Measurements from ENCODE around the gene CTDSP1.

CTDSP1 gene

DNA sequence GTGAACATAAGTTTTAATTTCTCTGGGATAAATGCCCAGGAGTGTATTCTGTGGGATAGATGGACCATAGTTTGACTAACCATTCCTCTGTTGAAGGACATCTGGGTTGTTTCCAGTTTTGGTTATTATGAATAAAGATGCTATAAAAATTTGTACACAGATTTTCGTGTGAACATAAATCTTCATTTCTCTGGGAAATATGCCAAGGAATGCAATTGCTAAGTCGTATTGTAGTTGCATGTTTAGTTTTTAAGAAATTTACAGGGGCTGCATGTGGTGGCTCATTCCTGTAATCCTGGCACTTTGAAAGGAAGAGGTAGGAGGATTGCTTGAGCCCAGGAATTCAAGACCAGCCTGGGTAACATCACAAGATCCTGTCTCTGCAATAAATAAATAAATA is 24.5 kb upstream of the CTDSP1 start:
- no peak for DNase-seq
- intact Hi-C loops (cut with DNase I), result no loop called here

DNA sequence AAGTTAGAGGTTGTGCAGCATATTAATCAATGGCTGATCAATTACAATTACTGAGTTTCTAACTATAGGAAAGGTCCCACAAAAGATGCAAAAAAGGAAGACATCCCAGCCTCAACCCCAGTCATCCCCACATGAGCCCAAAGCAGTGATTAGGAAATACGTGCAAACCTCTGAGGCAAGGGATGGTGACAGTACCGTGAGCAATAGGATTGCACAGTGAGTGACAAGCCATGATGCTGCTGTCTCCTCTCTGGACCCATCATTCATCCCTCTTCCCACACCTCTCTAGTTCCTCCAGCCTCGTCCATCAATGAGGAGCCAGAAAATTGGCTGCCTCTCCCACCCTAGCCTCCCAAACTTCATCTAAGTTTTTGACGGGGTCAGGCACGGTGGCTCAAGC is 21.6 kb upstream of the CTDSP1 start:
- intact Hi-C loops (cut with DNase I), result no loop called here
- DNase-seq, result no peak

DNA sequence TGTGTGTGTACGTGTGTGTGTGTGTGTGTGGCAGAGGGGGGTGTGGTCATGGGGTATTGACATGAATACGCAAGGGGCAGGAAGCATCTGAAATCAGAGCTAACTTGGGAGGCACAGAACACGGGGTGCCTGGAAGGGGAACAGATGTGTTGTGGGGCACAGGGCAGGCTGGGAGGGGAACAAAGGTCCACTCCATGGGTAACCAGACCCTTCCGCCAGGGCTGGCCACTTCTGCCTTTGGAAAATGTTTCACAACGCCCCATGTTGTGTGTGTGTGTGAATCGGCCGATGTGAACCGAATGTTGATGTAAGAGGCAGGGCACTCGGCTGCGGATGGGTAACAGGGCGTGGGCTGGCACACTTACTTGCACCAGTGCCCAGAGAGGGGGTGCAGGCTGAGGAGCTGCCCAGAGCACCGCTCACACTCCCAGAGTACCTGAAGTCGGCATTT is 17.7 kb upstream of the CTDSP1 start, which contains the start of gene SLC11A1:
Gene SLC11A1, plus strand, starts transcription at position 358 of the 451 bp plus-strand sequence. CDS start 96 bp downstream, outside the sequence.
- peak in 25 of 42 donors; percentile 32 to 82 (median 53) for DNase-seq

DNA sequence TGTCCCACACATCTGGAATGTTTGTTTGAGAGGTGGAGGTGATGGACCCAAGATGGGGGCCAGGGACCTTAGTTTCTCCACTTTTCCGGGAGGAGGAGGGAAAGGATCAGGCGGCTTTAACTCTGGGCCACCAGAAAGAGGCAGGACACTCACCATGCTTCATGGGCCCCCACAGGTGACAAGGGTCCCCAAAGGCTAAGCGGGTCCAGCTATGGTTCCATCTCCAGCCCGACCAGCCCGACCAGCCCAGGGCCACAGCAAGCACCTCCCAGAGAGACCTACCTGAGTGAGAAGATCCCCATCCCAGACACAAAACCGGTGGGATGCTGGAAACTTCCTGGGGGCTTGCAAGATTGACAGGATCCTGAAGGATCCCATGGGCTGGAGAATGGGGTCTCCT is 16.9 kb upstream of the CTDSP1 start:
- DNase-seq, result no peak
- intact Hi-C loops (cut with DNase I), result no loop called here

More for the DNA sequence above, 17.7 kb upstream of the CTDSP1 start, which contains the start of gene SLC11A1:
- intact Hi-C loops (cut with DNase I), result no loop called here

DNA sequence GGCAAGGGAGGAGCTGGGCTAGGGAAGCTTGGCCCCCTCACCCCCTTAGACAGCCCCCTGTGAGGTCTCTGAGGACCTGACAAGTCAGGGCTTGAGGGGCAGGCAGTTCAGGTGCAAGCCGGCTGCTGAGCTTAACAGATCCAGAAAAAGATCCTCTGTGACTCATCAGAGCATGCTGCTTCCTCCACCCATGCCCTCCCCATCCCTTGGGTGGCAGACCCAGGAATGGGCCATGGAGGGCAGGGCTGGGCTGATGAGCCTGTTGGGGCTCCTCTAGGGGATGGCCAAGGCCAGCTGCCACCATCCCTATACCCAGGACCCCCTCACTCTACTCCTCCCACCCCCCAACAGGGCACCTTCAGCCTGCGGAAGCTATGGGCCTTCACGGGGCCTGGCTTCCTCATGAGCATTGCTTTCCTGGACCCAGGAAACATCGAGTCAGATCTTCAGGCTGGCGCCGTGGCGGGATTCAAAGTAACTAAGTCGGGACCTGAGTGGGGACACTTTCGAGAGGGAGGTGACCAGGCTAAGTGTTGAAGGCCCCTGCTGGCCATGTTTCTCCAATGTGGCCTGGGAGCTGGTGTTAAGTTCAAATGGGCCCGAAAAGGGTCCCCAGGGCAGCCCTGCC is 15.7 kb upstream of the CTDSP1 start:
- peak in 19 of 42 donors; percentile 37 to 81 (median 58) for DNase-seq
- intact Hi-C loops (cut with DNase I), result no loop called here

DNA sequence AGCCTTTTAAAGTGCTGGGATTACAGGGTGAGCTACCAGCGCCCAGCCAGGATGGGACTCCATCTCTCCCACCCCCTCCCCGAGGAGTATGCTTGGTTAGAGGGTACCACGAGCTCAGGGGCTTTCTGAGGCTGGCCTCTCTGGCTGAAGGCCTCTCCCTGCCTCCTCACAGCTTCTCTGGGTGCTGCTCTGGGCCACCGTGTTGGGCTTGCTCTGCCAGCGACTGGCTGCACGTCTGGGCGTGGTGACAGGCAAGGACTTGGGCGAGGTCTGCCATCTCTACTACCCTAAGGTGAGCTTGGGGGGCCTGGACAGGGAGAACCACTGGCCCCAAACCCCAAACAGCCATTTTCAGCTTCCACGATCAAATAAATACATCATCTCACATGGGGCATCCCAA is 14.7 kb upstream of the CTDSP1 start:
- DNase-seq, result no peak
- intact Hi-C loops (cut with DNase I), result no loop called here

DNA sequence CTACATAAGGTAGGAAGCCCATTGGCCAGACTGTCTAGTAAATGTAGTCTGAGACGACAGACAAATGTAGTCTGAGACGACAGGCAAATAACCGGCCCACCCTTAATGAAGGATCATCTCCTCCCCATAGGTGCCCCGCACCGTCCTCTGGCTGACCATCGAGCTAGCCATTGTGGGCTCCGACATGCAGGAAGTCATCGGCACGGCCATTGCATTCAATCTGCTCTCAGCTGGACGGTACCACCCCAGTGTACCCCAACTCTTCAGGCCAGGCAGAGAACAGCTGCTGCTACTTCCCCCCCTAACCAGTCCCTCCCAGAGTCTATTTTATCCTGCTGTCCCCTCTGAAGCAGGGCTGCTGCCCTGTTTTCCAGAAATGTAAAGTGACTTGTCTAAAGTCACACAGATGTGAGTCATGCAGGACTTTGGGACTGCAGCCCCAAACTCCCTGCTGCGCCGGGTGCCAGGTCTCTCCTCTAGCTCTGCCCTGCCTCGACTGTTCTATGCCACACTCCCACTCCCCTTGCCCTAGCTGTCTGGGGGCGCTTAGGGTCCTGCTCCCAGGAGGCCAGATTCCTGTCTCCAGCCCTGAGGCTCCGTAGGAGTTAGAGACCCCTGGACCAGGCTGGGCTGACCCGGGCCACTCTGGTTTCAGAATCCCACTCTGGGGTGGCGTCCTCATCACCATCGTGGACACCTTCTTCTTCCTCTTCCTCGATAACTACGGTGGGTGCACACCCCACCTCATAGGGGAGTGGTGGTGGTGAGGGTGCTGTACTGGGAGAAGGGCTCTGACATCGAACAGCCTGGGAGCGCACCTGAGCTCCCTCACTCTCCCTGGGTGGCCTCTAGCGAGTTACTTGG is 12.9 kb upstream of the CTDSP1 start:
- no peak for DNase-seq
- intact Hi-C loops (cut with DNase I), result no loop called here

DNA sequence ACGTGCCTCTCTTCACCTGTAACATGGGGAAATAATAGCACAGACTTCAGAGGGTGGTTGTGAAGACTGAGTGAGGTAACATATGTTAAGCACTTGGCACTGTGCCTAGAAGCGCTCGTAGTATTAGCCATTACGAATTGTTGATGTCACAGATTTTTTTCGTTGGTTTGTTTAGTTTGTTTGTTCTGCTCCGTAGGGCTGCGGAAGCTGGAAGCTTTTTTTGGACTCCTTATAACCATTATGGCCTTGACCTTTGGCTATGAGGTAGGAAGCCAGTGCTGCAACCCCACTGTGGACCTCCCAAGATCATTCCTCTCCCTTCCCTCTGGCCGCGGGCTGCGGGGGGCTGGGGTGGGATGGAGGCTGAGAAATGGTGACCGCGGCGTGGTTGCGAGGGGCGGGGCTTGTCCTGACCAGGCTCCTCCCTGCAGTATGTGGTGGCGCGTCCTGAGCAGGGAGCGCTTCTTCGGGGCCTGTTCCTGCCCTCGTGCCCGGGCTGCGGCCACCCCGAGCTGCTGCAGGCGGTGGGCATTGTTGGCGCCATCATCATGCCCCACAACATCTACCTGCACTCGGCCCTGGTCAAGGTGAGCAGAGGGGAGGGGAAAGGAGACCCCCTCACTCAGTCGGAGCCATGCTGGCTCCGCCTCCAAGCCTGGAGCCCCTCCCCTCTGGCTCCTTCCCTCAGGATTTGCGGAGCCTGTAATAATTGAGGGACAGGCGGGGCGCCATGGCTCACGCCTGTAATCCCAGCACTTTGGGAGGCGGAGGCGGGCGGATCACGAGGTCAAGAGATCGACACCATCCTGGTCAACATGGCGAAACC is 12.1 kb upstream of the CTDSP1 start:
- intact Hi-C loops (cut with DNase I), result no loop called here
- DNase-seq, result peak in 1 of 42 donors; percentile 21

DNA sequence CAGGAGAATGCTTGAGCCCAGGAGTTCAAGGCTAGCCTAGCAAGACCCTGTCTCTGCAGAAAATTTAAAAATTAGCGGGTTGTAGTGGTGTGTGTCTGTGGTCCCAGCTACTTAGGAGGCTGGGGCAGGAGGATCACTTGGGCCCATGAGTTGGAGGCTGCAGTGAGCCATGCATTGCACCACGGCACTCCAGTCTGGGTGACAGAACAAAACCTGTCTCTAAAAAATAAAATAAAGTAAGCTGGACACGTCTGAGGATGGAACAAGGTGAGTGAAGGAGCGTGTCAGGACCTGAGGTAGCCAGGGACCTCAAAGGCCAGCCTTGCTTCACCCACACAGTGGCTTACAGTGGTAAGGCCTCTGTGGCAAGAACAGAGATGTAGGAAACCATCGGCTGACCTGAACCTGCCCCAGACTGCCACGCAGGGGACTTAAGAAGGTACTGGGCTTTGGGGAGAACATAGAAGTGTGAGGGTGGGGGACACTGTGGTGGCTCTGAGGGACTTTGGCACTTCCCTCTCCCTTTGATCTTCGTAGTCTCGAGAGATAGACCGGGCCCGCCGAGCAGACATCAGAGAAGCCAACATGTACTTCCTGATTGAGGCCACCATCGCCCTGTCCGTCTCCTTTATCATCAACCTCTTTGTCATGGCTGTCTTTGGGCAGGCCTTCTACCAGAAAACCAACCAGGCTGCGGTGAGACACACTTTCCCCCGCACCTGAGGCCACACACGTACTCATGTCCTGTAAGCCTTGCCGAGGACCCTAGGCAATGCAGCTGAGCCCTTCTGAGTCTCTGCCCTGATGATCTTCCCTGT is 10.1 kb upstream of the CTDSP1 start:
- no peak for DNase-seq
- intact Hi-C loops (cut with DNase I), result no loop called here

DNA sequence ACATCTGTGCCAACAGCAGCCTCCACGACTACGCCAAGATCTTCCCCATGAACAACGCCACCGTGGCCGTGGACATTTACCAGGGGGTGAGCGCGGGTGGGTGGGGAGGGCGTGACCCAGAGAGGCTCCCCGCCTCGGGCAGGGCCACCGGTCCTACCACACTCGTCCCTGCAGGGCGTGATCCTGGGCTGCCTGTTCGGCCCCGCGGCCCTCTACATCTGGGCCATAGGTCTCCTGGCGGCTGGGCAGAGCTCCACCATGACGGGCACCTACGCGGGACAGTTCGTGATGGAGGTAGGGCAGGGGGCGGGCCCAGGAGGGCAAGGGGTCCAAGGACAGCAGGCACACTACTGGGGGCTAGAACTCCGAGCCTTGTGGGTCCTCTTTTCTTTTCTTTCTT is 8.5 kb upstream of the CTDSP1 start:
- no peak for DNase-seq
- intact Hi-C loops (cut with DNase I), result no loop called here

DNA sequence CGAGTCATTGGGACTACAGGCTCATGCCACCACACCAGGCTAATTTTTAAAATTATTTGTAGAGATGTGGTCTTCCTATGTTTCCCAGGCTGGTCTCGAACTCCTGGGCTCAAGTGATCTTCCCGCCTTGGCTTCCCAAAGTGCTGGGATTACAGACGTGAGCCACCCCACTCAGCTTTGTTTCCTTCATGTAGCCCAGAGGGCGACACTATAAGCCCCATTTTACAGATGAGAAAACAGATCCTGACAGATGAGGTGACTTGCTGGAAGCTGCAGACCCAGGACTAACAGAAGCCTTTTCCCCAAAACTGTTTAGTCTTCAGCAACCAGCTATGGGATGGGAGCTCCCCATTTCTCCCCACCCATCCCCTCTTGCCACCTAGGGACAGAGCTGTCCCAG is 7.2 kb upstream of the CTDSP1 start:
- DNase-seq, result no peak
- intact Hi-C loops (cut with DNase I), result no loop called here

DNA sequence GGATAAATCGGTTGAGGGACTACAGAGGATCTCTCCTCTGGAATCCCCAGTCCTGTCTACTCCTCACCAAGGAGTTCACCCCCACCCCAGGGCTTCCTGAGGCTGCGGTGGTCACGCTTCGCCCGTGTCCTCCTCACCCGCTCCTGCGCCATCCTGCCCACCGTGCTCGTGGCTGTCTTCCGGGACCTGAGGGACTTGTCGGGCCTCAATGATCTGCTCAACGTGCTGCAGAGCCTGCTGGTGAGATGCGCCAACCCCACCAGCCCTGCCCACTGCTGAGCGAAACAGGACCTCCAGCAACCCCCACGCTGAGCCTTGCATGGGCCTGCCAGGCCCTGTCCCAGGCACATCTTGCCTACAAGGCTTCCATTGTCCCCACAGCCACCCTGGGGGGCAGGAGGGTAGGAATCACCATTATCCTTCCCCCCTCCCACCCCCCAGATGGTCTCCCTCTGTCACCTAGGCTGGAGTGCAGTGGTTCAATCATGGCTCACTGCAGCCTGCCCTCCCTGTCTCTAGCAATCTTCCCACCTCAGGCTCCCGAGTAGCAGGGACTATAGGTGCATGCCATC is 6.7 kb upstream of the CTDSP1 start:
- intact Hi-C loops (cut with DNase I), result no loop called here
- no peak for DNase-seq

DNA sequence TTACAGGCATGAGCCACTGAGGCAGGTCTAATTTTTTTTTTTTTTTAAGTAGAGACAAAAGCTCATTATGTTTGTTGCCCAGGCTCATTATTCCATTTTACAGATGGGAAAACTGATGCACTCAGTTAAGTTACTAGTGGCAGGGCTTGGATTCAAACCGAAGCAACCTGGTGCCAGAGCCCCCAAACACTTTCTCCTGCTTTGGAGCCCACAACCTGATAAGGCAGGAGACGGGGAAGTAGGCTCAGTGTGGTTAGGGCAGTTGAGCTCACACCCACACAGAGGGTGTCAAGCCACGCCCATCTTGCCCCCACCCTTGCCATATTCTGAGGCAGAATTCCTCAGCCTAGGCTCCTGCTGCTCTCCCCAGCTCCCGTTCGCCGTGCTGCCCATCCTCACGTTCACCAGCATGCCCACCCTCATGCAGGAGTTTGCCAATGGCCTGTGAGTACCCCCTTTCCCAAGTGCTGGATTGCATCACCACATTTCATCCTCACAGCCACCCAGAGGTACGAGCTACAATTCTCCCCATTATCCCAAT is 5.8 kb upstream of the CTDSP1 start:
- intact Hi-C loops (cut with DNase I), result no loop called here
- no peak for DNase-seq

DNA sequence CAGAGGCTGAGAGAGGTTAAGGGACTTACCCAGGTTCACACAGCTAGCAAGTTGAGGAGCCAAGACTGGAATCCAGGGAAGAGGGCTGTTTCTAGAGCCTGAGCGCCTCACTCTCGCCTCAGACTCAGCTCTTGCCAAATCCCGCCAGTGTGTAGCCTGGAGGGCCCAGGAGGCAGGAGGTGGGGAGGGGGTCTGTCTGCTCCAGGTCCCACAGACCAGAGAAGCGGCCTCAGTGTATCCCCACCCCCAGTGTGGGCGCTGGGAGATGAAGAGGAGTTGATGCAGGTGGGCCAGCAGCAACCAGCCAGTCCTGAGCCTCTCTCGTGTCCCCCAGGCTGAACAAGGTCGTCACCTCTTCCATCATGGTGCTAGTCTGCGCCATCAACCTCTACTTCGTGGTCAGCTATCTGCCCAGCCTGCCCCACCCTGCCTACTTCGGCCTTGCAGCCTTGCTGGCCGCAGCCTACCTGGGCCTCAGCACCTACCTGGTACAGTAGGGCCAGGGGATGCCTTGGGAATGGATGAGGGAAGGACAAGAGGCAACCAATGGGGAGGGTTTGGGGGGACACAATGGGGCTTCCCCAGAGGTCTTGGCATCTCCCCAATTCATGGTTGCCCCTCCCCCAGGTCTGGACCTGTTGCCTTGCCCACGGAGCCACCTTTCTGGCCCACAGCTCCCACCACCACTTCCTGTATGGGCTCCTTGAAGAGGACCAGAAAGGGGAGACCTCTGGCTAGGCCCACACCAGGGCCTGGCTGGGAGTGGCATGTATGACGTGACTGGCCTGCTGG is 5.2 kb upstream of the CTDSP1 start:
- no peak for DNase-seq
- intact Hi-C loops (cut with DNase I), result loop anchor here (5.0 kb wide), 2 partner anchors 92 to 122 kb away; partner anchors contain the start of genes AAMP and PNKD

DNA sequence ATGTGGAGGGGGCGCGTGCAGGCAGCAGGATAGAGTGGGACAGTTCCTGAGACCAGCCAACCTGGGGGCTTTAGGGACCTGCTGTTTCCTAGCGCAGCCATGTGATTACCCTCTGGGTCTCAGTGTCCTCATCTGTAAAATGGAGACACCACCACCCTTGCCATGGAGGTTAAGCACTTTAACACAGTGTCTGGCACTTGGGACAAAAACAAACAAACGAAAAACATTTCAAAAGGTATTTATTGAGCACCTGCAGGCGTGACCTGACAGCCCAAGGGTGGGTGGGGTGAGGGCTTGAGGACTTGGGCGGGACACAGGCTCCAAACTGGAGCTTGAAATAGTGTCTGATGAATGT is 4.6 kb upstream of the CTDSP1 start:
- no peak for DNase-seq
- intact Hi-C loops (cut with DNase I), result loop anchor here (5.0 kb wide), 2 partner anchors 93 to 123 kb away; partner anchors contain the start of genes AAMP and PNKD

DNA sequence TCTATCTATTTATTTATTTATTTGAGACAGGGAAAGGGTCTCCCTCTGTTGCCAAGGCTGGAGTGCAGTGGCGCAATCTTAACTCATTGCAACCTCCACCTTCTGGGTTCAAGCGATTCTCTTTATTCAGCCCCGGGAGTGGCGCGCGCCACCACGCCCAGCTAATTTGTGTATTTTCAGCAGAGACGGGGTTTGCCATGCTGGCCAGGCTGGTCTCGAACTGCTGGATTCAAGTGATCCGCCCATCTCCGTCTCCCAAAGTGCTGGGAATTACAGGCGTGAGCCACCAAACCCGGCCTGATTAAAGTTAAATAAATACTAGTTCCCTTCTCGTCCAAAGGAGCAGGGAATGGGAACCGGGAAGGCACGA is 4.2 kb upstream of the CTDSP1 start:
- DNase-seq, result no peak

More for the DNA sequence above, 4.2 kb upstream of the CTDSP1 start:
- intact Hi-C loops (cut with DNase I), result loop anchor here (5.0 kb wide), 2 partner anchors 93 to 123 kb away; partner anchors contain the start of genes AAMP and PNKD
